Measurements from ENCODE around the gene SLX1A.

The SLX1A gene

GRCh38 chr16:30179195-30179594, 14.5 kb upstream of the SLX1A start:
- Histone ChIP-seq H3K36me3 (ENCODE audit: control insufficient read depth, insufficient read depth, low read length) (no peaks in the 10 kb centered on the region), H3K4me1 (peaks cover 3% of the 10 kb centered on the region), H3K27ac (no peak overlapping the region), H3K27me3 (ENCODE audit: control insufficient read depth, insufficient read depth, low read length) (no peaks in the 10 kb centered on the region), H2AFZ (no peak overlapping the region), H3K9ac (no peak overlapping the region), H3K4me2 (ENCODE audit: low read length) (no peak overlapping the region), H3K79me2 (no peaks in the 10 kb centered on the region), H3K9me3 (ENCODE audit: control insufficient read depth, low read length) (no peaks in the 10 kb centered on the region), H3K4me3 (ENCODE audit: low read depth, low read length) (no peak overlapping the region)
- no peak for TF ChIP-seq CTCF (IDR thresholded peaks at IDR 0.05)

GRCh38 chr16:30179931-30180330, 13.7 kb upstream of the SLX1A start:
- TF ChIP-seq CTCF (IDR thresholded peaks at IDR 0.05) = no peak

GRCh38 chr16:30180741-30181140, 12.9 kb upstream of the SLX1A start:
- H3K9me3 ChIP-seq (ENCODE audit: control insufficient read depth, low read length) = no peaks in the 10 kb centered on the region
- no peak overlapping the region for H3K9ac ChIP-seq
- no peaks in the 10 kb centered on the region for H3K36me3 ChIP-seq (ENCODE audit: control insufficient read depth, insufficient read depth, low read length)
- no peak for TF ChIP-seq CTCF (IDR thresholded peaks at IDR 0.05)
- H3K79me2 ChIP-seq = no peaks in the 10 kb centered on the region
- no peak overlapping the region for H3K27ac ChIP-seq
- H3K4me1 ChIP-seq = peaks cover 5% of the 10 kb centered on the region
- no peak overlapping the region for H2AFZ ChIP-seq
- H3K27me3 ChIP-seq (ENCODE audit: control insufficient read depth, insufficient read depth, low read length) = no peaks in the 10 kb centered on the region
- no peak overlapping the region for H3K4me2 ChIP-seq (ENCODE audit: low read length)
- no peak overlapping the region for H3K4me3 ChIP-seq (ENCODE audit: low read depth, low read length)

More at GRCh38 chr16:30179931-30180330, 13.7 kb upstream of the SLX1A start:
- Histone ChIP-seq H3K79me2 (no peaks in the 10 kb centered on the region), H2AFZ (no peak overlapping the region), H3K27me3 (ENCODE audit: control insufficient read depth, insufficient read depth, low read length) (no peaks in the 10 kb centered on the region), H3K9ac (no peak overlapping the region), H3K4me1 (peaks cover 5% of the 10 kb centered on the region), H3K4me3 (ENCODE audit: low read depth, low read length) (no peak overlapping the region), H3K4me2 (ENCODE audit: low read length) (no peak overlapping the region), H3K36me3 (ENCODE audit: control insufficient read depth, insufficient read depth, low read length) (no peaks in the 10 kb centered on the region), H3K27ac (no peak overlapping the region), H3K9me3 (ENCODE audit: control insufficient read depth, low read length) (no peaks in the 10 kb centered on the region)

- no peak within 1 kb of the TSS for H3K27ac ChIP-seq
- H3K4me3 ChIP-seq (ENCODE audit: low read depth, low read length) = peak within 1 kb of the TSS; percentile 57
- no peaks in the 10 kb centered on the region for H3K27me3 ChIP-seq (ENCODE audit: control insufficient read depth, insufficient read depth, low read length)
- H3K79me2 ChIP-seq = peaks cover 9% of the 10 kb centered on the region
- peak within 1 kb of the TSS; percentile 81 for H3K4me2 ChIP-seq (ENCODE audit: low read length)
- H2AFZ ChIP-seq = peak within 1 kb of the TSS; percentile 97
- H3K9me3 ChIP-seq (ENCODE audit: control insufficient read depth, low read length) = no peaks in the 10 kb centered on the region
- H3K36me3 ChIP-seq (ENCODE audit: control insufficient read depth, insufficient read depth, low read length) = no peaks in the 10 kb centered on the region
- H3K9ac ChIP-seq = no peak within 1 kb of the TSS
- TF ChIP-seq CTCF (IDR thresholded peaks at IDR 0.05) = no peak
- H3K4me1 ChIP-seq = peaks cover 5% of the 10 kb centered on the region
Measured at GRCh38 chr16:30183233-30184095, 10.2 kb upstream of the SLX1A start, which contains the start of gene CORO1A. Gene CORO1A, plus strand, starts transcription at chr16:30183602. Its CDS starts 1,608 bp downstream, at chr16:30185210.

Measured in parathyroid adenoma (tissue), 2 donors.